Measurements from ENCODE around the gene KLF11.

KLF11 gene

GRCh38 chr2:10072656-10073480 lies 29.5 kb downstream of the KLF11 start:
- H3K27me3 ChIP-seq (replicated peaks in 2 of 5; ENCODE audit: control insufficient read depth in 4 of 5, insufficient read depth in 5 of 5, low read length in 4 of 5), result peaks cover 0 to 52% (median 19%) of the 10 kb centered on the region in 5 experiments
- ChIA-PET CTCF (interaction anchor here (0.6 to 14.4 kb wide), 27 partner anchors 9 to 1133 kb away, joined by 3 to 130 read pairs (median 5); no protein-coding TSS in a partner anchor), POLR2A (interaction anchor here (1.0 kb wide), 2 partner anchors 19 to 362 kb away, joined by 3 read pairs; no protein-coding TSS in a partner anchor)
- DNase-seq, result peak; percentile 86 to 93 (median 90)
- no peaks in the 10 kb centered on the region for H3K36me3 ChIP-seq (ENCODE audit: control insufficient read depth in 4 of 4, insufficient read depth in 4 of 4, low read length in 3 of 4)
- WGBS (ENCODE audit: insufficient coverage), result 48% methylated on average over 12 of the region's 20 CpGs
- no peak overlapping the region for H3K27ac ChIP-seq (ENCODE audit: insufficient read depth in 1 of 2, low read depth in 1 of 2, low read length in 2 of 2, poor library complexity in 1 of 2, severe bottlenecking in 2 of 2)
- H3K9me3 ChIP-seq (ENCODE audit: control extremely low read depth in 1 of 5, control insufficient read depth in 4 of 5, insufficient read depth in 2 of 5, low read depth in 1 of 5, low read length in 4 of 5), result peaks cover 0 to 4% (median 1%) of the 10 kb centered on the region in 5 experiments
- peaks cover 0 to 4% (median under 1%) of the 10 kb centered on the region in 4 experiments for H3K4me1 ChIP-seq (ENCODE audit: control extremely low read depth in 1 of 4, control insufficient read depth in 4 of 4, insufficient read depth in 4 of 4, low read length in 3 of 4)
- H3K4me3 ChIP-seq (ENCODE audit: control insufficient read depth in 1 of 7, extremely low read depth in 1 of 7, insufficient read depth in 4 of 7, low read depth in 2 of 7, low read length in 6 of 7), result no peak overlapping the region

- WGBS (ENCODE audit: insufficient coverage), result 52% methylated on average over 8 of the region's 8 CpGs
- ChIA-PET CTCF (interaction anchor here (1.0 to 14.4 kb wide), 14 partner anchors 10 to 361 kb away, joined by 3 to 130 read pairs (median 6); no protein-coding TSS in a partner anchor), POLR2A (interaction anchor here (1.0 kb wide), 1 partner anchor 361 kb away, joined by 3 read pairs; no protein-coding TSS in a partner anchor)
- Histone ChIP-seq H3K27ac (ENCODE audit: insufficient read depth in 1 of 2, low read depth in 1 of 2, low read length in 2 of 2, poor library complexity in 1 of 2, severe bottlenecking in 2 of 2) (no peak overlapping the region), H3K4me3 (ENCODE audit: control insufficient read depth in 1 of 7, extremely low read depth in 1 of 7, insufficient read depth in 4 of 7, low read depth in 2 of 7, low read length in 6 of 7) (no peak overlapping the region), H3K27me3 (replicated peaks in 2 of 5; ENCODE audit: control insufficient read depth in 4 of 5, insufficient read depth in 5 of 5, low read length in 4 of 5) (peaks cover 2 to 61% (median 25%) of the 10 kb centered on the region in 5 experiments), H3K36me3 (ENCODE audit: control insufficient read depth in 4 of 4, insufficient read depth in 4 of 4, low read length in 3 of 4) (no peaks in the 10 kb centered on the region), H3K4me1 (ENCODE audit: control extremely low read depth in 1 of 4, control insufficient read depth in 4 of 4, insufficient read depth in 4 of 4, low read length in 3 of 4) (peaks cover 0 to 4% (median under 1%) of the 10 kb centered on the region in 4 experiments), H3K9me3 (ENCODE audit: control extremely low read depth in 1 of 5, control insufficient read depth in 4 of 5, insufficient read depth in 2 of 5, low read depth in 1 of 5, low read length in 4 of 5) (no peaks in the 10 kb centered on the region)
- no peak for DNase-seq
Measured at GRCh38 chr2:10073706-10074105, 30.4 kb downstream of the KLF11 start.

- Histone ChIP-seq H3K9me3 (ENCODE audit: control extremely low read depth in 1 of 5, control insufficient read depth in 4 of 5, insufficient read depth in 2 of 5, low read depth in 1 of 5, low read length in 4 of 5) (no peaks in the 10 kb centered on the region), H3K27me3 (replicated peaks in 2 of 5; ENCODE audit: control insufficient read depth in 4 of 5, insufficient read depth in 5 of 5, low read length in 4 of 5) (peaks cover 2 to 72% (median 31%) of the 10 kb centered on the region in 5 experiments), H3K36me3 (ENCODE audit: control insufficient read depth in 4 of 4, insufficient read depth in 4 of 4, low read length in 3 of 4) (no peaks in the 10 kb centered on the region), H3K27ac (ENCODE audit: insufficient read depth in 1 of 2, low read depth in 1 of 2, low read length in 2 of 2, poor library complexity in 1 of 2, severe bottlenecking in 2 of 2) (no peak overlapping the region), H3K4me3 (ENCODE audit: control insufficient read depth in 1 of 7, extremely low read depth in 1 of 7, insufficient read depth in 4 of 7, low read depth in 2 of 7, low read length in 6 of 7) (no peak overlapping the region), H3K4me1 (ENCODE audit: control extremely low read depth in 1 of 4, control insufficient read depth in 4 of 4, insufficient read depth in 4 of 4, low read length in 3 of 4) (peaks cover 0 to 11% (median 10%) of the 10 kb centered on the region in 4 experiments)
- no peak for DNase-seq
- ChIA-PET POLR2A (no interaction called here), CTCF (interaction anchor here (1.4 to 14.4 kb wide), 5 partner anchors 9 to 334 kb away, joined by 4 to 130 read pairs (median 43); no protein-coding TSS in a partner anchor)
- WGBS (ENCODE audit: insufficient coverage), result 89% methylated on average over 13 of the region's 13 CpGs
Measured at GRCh38 chr2:10075101-10075500, 31.8 kb downstream of the KLF11 start.

DNA sequence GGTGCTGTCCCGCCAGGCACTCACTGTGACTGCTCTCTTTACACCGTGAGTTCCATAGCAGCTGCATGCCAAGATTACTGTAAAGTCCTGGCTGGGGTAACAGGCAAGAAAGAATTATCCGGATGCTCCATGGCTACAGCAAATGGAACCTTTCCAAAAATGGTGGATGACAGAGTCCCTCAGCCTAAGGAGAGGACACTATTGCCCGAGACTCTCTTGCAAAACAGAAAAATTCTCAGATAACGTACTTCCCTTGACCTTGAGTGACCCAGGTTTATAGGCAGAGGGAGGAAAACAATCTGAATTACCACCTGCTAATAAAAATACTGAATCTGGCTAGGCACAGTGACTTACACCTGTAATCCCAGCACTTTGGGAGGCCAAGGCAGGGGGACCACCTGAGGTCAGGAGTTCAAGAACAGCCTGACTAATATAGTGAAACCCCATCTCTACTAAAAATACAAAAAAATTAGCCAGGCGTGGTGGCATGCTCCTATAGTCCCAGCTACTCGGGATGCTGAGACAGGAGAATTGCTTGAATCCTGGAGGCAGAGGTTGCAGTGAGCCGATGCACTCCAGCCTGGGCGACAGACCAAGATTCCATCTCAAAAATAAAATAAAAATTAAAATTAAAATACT lies 32.3 kb downstream of the KLF11 start:
- WGBS (ENCODE audit: insufficient coverage), result 59% methylated on average over 5 of the region's 9 CpGs
- CTCF ChIA-PET, result interaction anchor here (2.6 to 14.4 kb wide), 5 partner anchors 9 to 21 kb away, joined by 7 to 130 read pairs (median 43); no protein-coding TSS in a partner anchor
- Histone ChIP-seq H3K27ac (ENCODE audit: insufficient read depth in 1 of 2, low read depth in 1 of 2, low read length in 2 of 2, poor library complexity in 1 of 2, severe bottlenecking in 2 of 2) (no peak overlapping the region), H3K27me3 (replicated peaks in 2 of 5; ENCODE audit: control insufficient read depth in 4 of 5, insufficient read depth in 5 of 5, low read length in 4 of 5) (peaks cover 2 to 78% (median 31%) of the 10 kb centered on the region in 5 experiments), H3K9me3 (ENCODE audit: control extremely low read depth in 1 of 5, control insufficient read depth in 4 of 5, insufficient read depth in 2 of 5, low read depth in 1 of 5, low read length in 4 of 5) (no peaks in the 10 kb centered on the region), H3K4me1 (ENCODE audit: control extremely low read depth in 1 of 4, control insufficient read depth in 4 of 4, insufficient read depth in 4 of 4, low read length in 3 of 4) (peaks cover 0 to 16% (median 14%) of the 10 kb centered on the region in 4 experiments), H3K36me3 (ENCODE audit: control insufficient read depth in 4 of 4, insufficient read depth in 4 of 4, low read length in 3 of 4) (no peaks in the 10 kb centered on the region), H3K4me3 (ENCODE audit: control insufficient read depth in 1 of 7, extremely low read depth in 1 of 7, insufficient read depth in 4 of 7, low read depth in 2 of 7, low read length in 6 of 7) (no peak overlapping the region)
- no peak for DNase-seq
- POLR2A ChIA-PET, result no interaction called here

DNA sequence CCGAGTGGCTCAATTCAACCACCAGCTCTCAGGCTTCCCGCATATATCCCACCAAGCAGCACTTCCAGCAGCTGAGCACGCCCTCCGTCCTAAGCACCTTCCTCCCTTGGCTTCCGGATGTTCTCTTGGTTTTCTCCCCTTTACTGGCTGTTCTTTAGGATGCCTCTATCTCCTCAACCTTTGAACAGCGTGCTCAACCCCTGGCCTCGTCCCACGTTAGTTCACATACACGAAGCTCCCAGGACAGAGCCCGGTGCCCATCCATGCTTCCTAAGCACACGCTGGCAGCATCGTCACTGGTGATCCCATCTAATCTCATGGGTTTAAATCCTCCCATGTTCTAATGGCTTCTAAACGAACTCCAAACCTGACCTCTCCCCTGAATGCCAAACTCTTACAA lies 33.2 kb downstream of the KLF11 start:
- Histone ChIP-seq H3K4me1 (ENCODE audit: control extremely low read depth in 1 of 4, control insufficient read depth in 4 of 4, insufficient read depth in 4 of 4, low read length in 3 of 4) (peaks cover 2 to 23% (median 20%) of the 10 kb centered on the region in 4 experiments), H3K4me3 (ENCODE audit: control insufficient read depth in 1 of 7, extremely low read depth in 1 of 7, insufficient read depth in 4 of 7, low read depth in 2 of 7, low read length in 6 of 7) (no peak overlapping the region), H3K27ac (ENCODE audit: insufficient read depth in 1 of 2, low read depth in 1 of 2, low read length in 2 of 2, poor library complexity in 1 of 2, severe bottlenecking in 2 of 2) (no peak overlapping the region), H3K9me3 (ENCODE audit: control extremely low read depth in 1 of 5, control insufficient read depth in 4 of 5, insufficient read depth in 2 of 5, low read depth in 1 of 5, low read length in 4 of 5) (no peaks in the 10 kb centered on the region), H3K27me3 (replicated peaks in 2 of 5; ENCODE audit: control insufficient read depth in 4 of 5, insufficient read depth in 5 of 5, low read length in 4 of 5) (peaks cover 2 to 86% (median 33%) of the 10 kb centered on the region in 5 experiments), H3K36me3 (ENCODE audit: control insufficient read depth in 4 of 4, insufficient read depth in 4 of 4, low read length in 3 of 4) (no peaks in the 10 kb centered on the region)
- 74% methylated on average over 13 of the region's 13 CpGs for WGBS (ENCODE audit: insufficient coverage)
- DNase-seq, result no peak
- ChIA-PET POLR2A (no interaction called here), CTCF (interaction anchor here (1.3 to 14.4 kb wide), 3 partner anchors 8 to 21 kb away, joined by 4 to 130 read pairs (median 23); no protein-coding TSS in a partner anchor)

GRCh38 chr2:10076988-10077527 lies 33.7 kb downstream of the KLF11 start:
- Histone ChIP-seq H3K36me3 (ENCODE audit: control insufficient read depth in 4 of 4, insufficient read depth in 4 of 4, low read length in 3 of 4) (no peaks in the 10 kb centered on the region), H3K27me3 (replicated peaks in 2 of 5; ENCODE audit: control insufficient read depth in 4 of 5, insufficient read depth in 5 of 5, low read length in 4 of 5) (peaks cover 2 to 92% (median 33%) of the 10 kb centered on the region in 5 experiments), H3K4me3 (ENCODE audit: control insufficient read depth in 1 of 7, extremely low read depth in 1 of 7, insufficient read depth in 4 of 7, low read depth in 2 of 7, low read length in 6 of 7) (no peak overlapping the region), H3K4me1 (ENCODE audit: control extremely low read depth in 1 of 4, control insufficient read depth in 4 of 4, insufficient read depth in 4 of 4, low read length in 3 of 4) (peaks cover 2 to 23% (median 20%) of the 10 kb centered on the region in 4 experiments), H3K27ac (ENCODE audit: insufficient read depth in 1 of 2, low read depth in 1 of 2, low read length in 2 of 2, poor library complexity in 1 of 2, severe bottlenecking in 2 of 2) (no peak overlapping the region), H3K9me3 (ENCODE audit: control extremely low read depth in 1 of 5, control insufficient read depth in 4 of 5, insufficient read depth in 2 of 5, low read depth in 1 of 5, low read length in 4 of 5) (no peaks in the 10 kb centered on the region)
- DNase-seq, result no peak
- 82% methylated on average over 4 of the region's 5 CpGs for WGBS (ENCODE audit: insufficient coverage)
- ChIA-PET POLR2A (interaction anchor here (0.5 kb wide), 1 partner anchor 341 kb away, joined by 3 read pairs; no protein-coding TSS in a partner anchor), CTCF (interaction anchor here (0.6 to 14.4 kb wide), 5 partner anchors 9 to 740 kb away, joined by 3 to 130 read pairs (median 4); no protein-coding TSS in a partner anchor)

Data from common myeloid progenitor, CD34-positive (primary cell).